H1 (cell line): ENCODE data around the gene SMYD4. TPM values are rescaled to one million over a fixed set of nuclear protein-coding genes. Genes with fewer than 3 reads are reported as not detected.

Experiments used
- CTCF ChIA-PET: fragments of 300-600 bp; sonication (Branson Sonifier 250); formaldehyde crosslinking; loops from one replicate; lab custom pipeline; 2021; ENCODE audit not compliant: partially characterized antibody; lab: Charles Lee
- POLR2A ChIA-PET: fragments of 300-600 bp; sonication (Branson Sonifier 250); formaldehyde crosslinking; loops from one replicate; lab custom pipeline; 2021; ENCODE audit warnings: inconsistent platforms; ENCODE audit not compliant: partially characterized antibody; lab: Charles Lee
- DNase-seq, 2 experiments: peaks; one replicate each; pipeline versions ENCODE4 v3.0.0 to v3.0.0-alpha.2; 2010 to 2022; ENCODE audit warnings: low spot score in 2 of 2, low read depth in 1 of 2, mixed read lengths in 1 of 2
- FAIRE-seq: peaks from 2 replicates; lab custom pipeline; 2011; peaks lifted over from hg19 to GRCh38; lab: Jason Lieb, UNC
- H2AFZ ChIP-seq: 2 replicates; pipeline ENCODE4 v1.8.1; 2012; ENCODE audit warnings: low read length, inconsistent platforms
- H2AK5ac ChIP-seq: 2 replicates; pipeline ENCODE4 v1.6.1; 2013; ENCODE audit warnings: low read depth, low read length
- H2BK120ac ChIP-seq: replicated peaks from 2 replicates; pipeline ENCODE3; 2013; ENCODE audit warnings: low read depth, low read length, inconsistent platforms
- H2BK12ac ChIP-seq: 2 replicates; pipeline ENCODE4 v1.6.1; 2013; ENCODE audit warnings: low read depth, low read length
- H2BK15ac ChIP-seq: 2 replicates; pipeline ENCODE4 v1.6.1; 2013; ENCODE audit warnings: low read length
- H2BK20ac ChIP-seq: 2 replicates; pipeline ENCODE4 v1.6.1; 2013; ENCODE audit warnings: low read length
- H2BK5ac ChIP-seq: 2 replicates; pipeline ENCODE4 v1.6.1; 2013; ENCODE audit warnings: low read depth, low read length
- H3K14ac ChIP-seq: 2 replicates; pipeline ENCODE4 v1.6.1; 2013; ENCODE audit warnings: inconsistent platforms; ENCODE audit not compliant: insufficient read length
- H3K18ac ChIP-seq: 2 replicates; pipeline ENCODE4 v1.6.1; 2013; ENCODE audit warnings: low read length; ENCODE audit errors: extremely low read depth
- H3K23ac ChIP-seq: 2 replicates; pipeline ENCODE4 v1.6.1; 2013; ENCODE audit warnings: inconsistent platforms; ENCODE audit not compliant: insufficient read length
- H3K23me2 ChIP-seq: 2 replicates; pipeline ENCODE4 v1.6.1; 2013; ENCODE audit warnings: low read depth, low read length
- H3K27ac ChIP-seq: 2 replicates; pipeline ENCODE4 v1.6.1; 2011; ENCODE audit warnings: low read depth, low read length, inconsistent platforms
- H3K27me3 ChIP-seq, 4 experiments: replicated peaks in 1 of 4; 1 replicate in 1 of 4; 2 replicates in 3 of 4; pipeline versions ENCODE4 v1.6.1 to v1.8.1; 2011 to 2013; ENCODE audit warnings: low read length in 3 of 4, mild to moderate bottlenecking in 3 of 4, inconsistent platforms in 2 of 4, mixed read lengths in 2 of 4, moderate library complexity in 1 of 4; ENCODE audit not compliant: control insufficient read depth in 3 of 4, insufficient read depth in 3 of 4; ENCODE audit errors: extremely low read depth in 1 of 4
- H3K36me3 ChIP-seq, 4 experiments: 2 replicates each; pipeline versions ENCODE4 v1.6.1 to v1.8.1; 2011 to 2013; ENCODE audit warnings: mild to moderate bottlenecking in 4 of 4, low read length in 3 of 4, moderate library complexity in 2 of 4, control low read depth in 1 of 4, inconsistent platforms in 1 of 4; ENCODE audit not compliant: insufficient read depth in 4 of 4, control insufficient read depth in 2 of 4
- H3K4ac ChIP-seq: replicated peaks from 2 replicates; pipeline ENCODE3; 2013; ENCODE audit warnings: low read length, low read depth, mixed read lengths, inconsistent platforms; ENCODE audit not compliant: insufficient read length
- H3K4me1 ChIP-seq, 4 experiments: replicated peaks in 1 of 4; 1 replicate in 1 of 4; 2 replicates in 3 of 4; pipeline versions ENCODE4 v1.6.1 to v1.8.1; 2011 to 2013; ENCODE audit warnings: low read length in 3 of 4, inconsistent platforms in 2 of 4, mixed read lengths in 1 of 4; ENCODE audit not compliant: insufficient read depth in 4 of 4, control insufficient read depth in 3 of 4
- H3K4me2 ChIP-seq, 2 experiments: 2 replicates each; pipeline versions ENCODE4 v1.6.1 to v1.8.1; 2011 to 2013; ENCODE audit warnings: low read depth in 2 of 2, low read length in 2 of 2, control low read depth in 1 of 2, inconsistent platforms in 1 of 2, mild to moderate bottlenecking in 1 of 2; ENCODE audit not compliant: insufficient read depth in 1 of 2
- H3K4me3 ChIP-seq, 4 experiments: fragments of 200-600, 300-600 bp in 1 of 4; sonication (generic), shearing (Covaris generic), sonication (Bioruptor Twin) in 1 of 4; 2 replicates each; pipeline versions ENCODE4 v1.5.1 to v1.8.1; 2011 to 2016; ENCODE audit warnings: low read length in 4 of 4, low read depth in 3 of 4, control low read depth in 2 of 4, inconsistent platforms in 2 of 4, mild to moderate bottlenecking in 2 of 4, mixed read lengths in 1 of 4, moderate library complexity in 1 of 4; ENCODE audit not compliant: insufficient read depth in 2 of 4; ENCODE audit errors: extremely low read depth in 1 of 4
- H3K56ac ChIP-seq: replicated peaks from 2 replicates; pipeline ENCODE3; 2013; ENCODE audit warnings: low read depth, mild to moderate bottlenecking, mixed read lengths, low read length, inconsistent platforms; ENCODE audit not compliant: insufficient read length
- H3K79me1 ChIP-seq: 2 replicates; pipeline ENCODE4 v1.6.1; 2013; ENCODE audit warnings: low read depth, low read length, control low read depth
- H3K79me2 ChIP-seq, 2 experiments: 2 replicates each; pipeline versions ENCODE4 v1.6.1 to v1.8.1; 2012 to 2013; ENCODE audit warnings: low read length in 2 of 2, mild to moderate bottlenecking in 2 of 2, inconsistent platforms in 1 of 2; ENCODE audit not compliant: insufficient read depth in 2 of 2, control insufficient read depth in 1 of 2
- H3K9ac ChIP-seq, 4 experiments: replicated peaks in 1 of 4; 1 replicate in 1 of 4; 2 replicates in 3 of 4; pipeline versions ENCODE4 v1.6.1 to v1.8.1; 2011 to 2013; ENCODE audit warnings: low read depth in 3 of 4, low read length in 3 of 4, control low read depth in 2 of 4, mild to moderate bottlenecking in 2 of 4, moderate library complexity in 2 of 4, inconsistent platforms in 1 of 4; ENCODE audit errors: extremely low read depth in 1 of 4
- H3K9me3 ChIP-seq, 2 experiments: 2 replicates each; pipeline versions ENCODE4 v1.6.1 to v1.8.1; 2012 to 2013; ENCODE audit warnings: mild to moderate bottlenecking in 2 of 2, moderate library complexity in 2 of 2, control low read depth in 1 of 2, inconsistent platforms in 1 of 2, low read depth in 1 of 2, low read length in 1 of 2, mixed read lengths in 1 of 2; ENCODE audit not compliant: insufficient read depth in 2 of 2
- H4K20me1 ChIP-seq, 2 experiments: replicated peaks in 1 of 2; 2 replicates each; pipeline versions ENCODE3 to v1.8.1; 2011 to 2013; ENCODE audit warnings: inconsistent platforms in 2 of 2, low read length in 2 of 2, mild to moderate bottlenecking in 1 of 2; ENCODE audit not compliant: insufficient read depth in 2 of 2, control insufficient read depth in 1 of 2
- H4K5ac ChIP-seq: 2 replicates; pipeline ENCODE4 v1.6.1; 2013; ENCODE audit warnings: low read length, low read depth, mixed read lengths, inconsistent platforms; ENCODE audit not compliant: insufficient read length
- H4K8ac ChIP-seq: 2 replicates; pipeline ENCODE4 v1.8.0; 2013; ENCODE audit warnings: mild to moderate bottlenecking, moderate library complexity, low read length, inconsistent platforms; ENCODE audit not compliant: insufficient read depth; ENCODE audit errors: extremely low read depth
- H4K91ac ChIP-seq: replicated peaks from 2 replicates; pipeline ENCODE3; 2013; ENCODE audit warnings: low read length, mixed read lengths, inconsistent platforms; ENCODE audit not compliant: insufficient read length
- SUZ12 ChIP-seq: fragments of 200-600 bp; sonication (generic); IDR thresholded peaks from 2 replicates; pipeline ENCODE4 v1.6.1; 2012; ENCODE audit warnings: mild to moderate bottlenecking, inconsistent platforms, low read length, moderate library complexity, mixed read lengths
- WGBS, 2 experiments: shearing (Covaris generic) in 1 of 2; methylation state at CpG; one replicate each; pipeline versions ENCODE4 v1.1.6 to v1.1.7; 2013 to 2015; ENCODE audit warnings: low lambda C conversion rate in 2 of 2, mixed read lengths in 2 of 2, inconsistent platforms in 1 of 2, low coverage in 1 of 2, missing lambda C conversion rate in 1 of 2; ENCODE audit not compliant: insufficient replicate concordance in 2 of 2, insufficient coverage in 1 of 2, insufficient read length in 1 of 2; ENCODE audit errors: extremely low coverage in 1 of 2, missing lambda C conversion rate in 1 of 2; 5-methylcytosine and 5-hydroxymethylcytosine counted together
- polyA plus RNA-seq, 7 experiments: library from polyadenylated mRNA; depleted of rRNA in 3 of 7; stranded (reverse) in 5 of 7; unstranded in 2 of 7; fragments of >200 nt in 5 of 7; fragments of 200-250 nt in 2 of 7; gene quantifications; 1 replicate in 5 of 7; 2 replicates in 1 of 7; 4 replicates in 1 of 7; pipeline versions ENCODE4 v1.2.1 to v1.2.3, GENCODE V29; 2011 to 2013; ENCODE audit warnings: missing spikeins in 2 of 7, mixed read lengths in 2 of 7
- total RNA-seq: library from RNA; stranded (reverse); fragmentation: NEBNext Ultra II Directional; extraction: Animal tissue kit (Norgen Biotek cat#: 25700); gene quantifications from 2 replicates; pipeline ENCODE4 v1.2.1, GENCODE V29; 2021

The SMYD4 gene
- total and polyA plus RNA-seq, 2 of the 8 experiments (the other 6 are each of a cell fraction or from before 2014, with no cell fraction given) = 10.5 to 23.4 TPM

DNA sequence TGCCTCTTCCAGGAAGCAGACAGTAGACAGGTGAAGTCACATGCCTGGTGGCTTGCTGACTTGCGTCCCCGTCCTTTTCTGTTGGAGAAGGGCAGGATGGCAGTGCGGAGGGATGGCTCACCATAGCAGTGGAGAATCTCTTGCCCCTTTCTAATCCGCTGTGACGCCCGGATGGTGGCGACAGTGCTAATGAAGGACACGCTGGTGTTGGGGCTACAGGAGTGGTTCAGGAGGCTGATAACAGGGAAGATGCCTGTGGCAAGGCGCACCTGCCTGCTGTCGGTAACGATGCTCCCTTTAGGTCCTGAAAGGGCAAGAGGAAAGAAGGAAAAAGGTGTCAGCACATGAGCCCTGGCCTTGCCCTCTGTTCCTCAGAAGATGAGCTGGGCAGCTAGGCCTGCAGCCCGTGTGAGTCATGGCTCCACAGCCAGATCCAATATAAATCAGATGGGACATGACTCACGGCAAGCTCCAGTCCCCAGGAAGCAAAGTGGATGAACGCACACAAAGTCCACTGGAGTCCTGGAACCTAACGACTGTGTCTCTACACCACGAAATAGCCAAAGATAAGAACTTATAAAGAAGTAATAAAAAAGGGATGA, 42.3 kb downstream of the SMYD4 start:
- Histone ChIP-seq H3K36me3 (peaks cover 6 to 31% (median 13%) of the 10 kb centered on the region in 4 experiments; a peak in 7 of 8 replicates), H3K56ac (no peak overlapping the region), H3K23me2 (no peaks in the 10 kb centered on the region), H3K79me1 (no peaks in the 10 kb centered on the region), H3K4me1 (no peaks in the 10 kb centered on the region), H3K14ac (no peak overlapping the region), H2BK5ac (no peak overlapping the region), H3K4ac (no peak overlapping the region), H3K27me3 (no peaks in the 10 kb centered on the region), H2AK5ac (no peak overlapping the region), H2BK20ac (no peak overlapping the region), H2AFZ (no peak overlapping the region), H3K27ac (no peak overlapping the region), H3K9me3 (no peaks in the 10 kb centered on the region), H2BK15ac (no peak overlapping the region), H4K5ac (no peak overlapping the region), H4K20me1 (peaks cover 2 to 3% of the 10 kb centered on the region in 2 experiments), H3K9ac (no peak overlapping the region), H3K23ac (no peak overlapping the region), H3K4me2 (no peak overlapping the region), H2BK120ac (no peak overlapping the region), H2BK12ac (no peak overlapping the region), H3K79me2 (no peaks in the 10 kb centered on the region), H4K8ac (no peak overlapping the region; the same call in 1 of the 2 replicates), H3K4me3 (no peak overlapping the region), H4K91ac (no peak overlapping the region), H3K18ac (no peak overlapping the region)
- POLR2A ChIA-PET = interaction anchor here (1.2 to 1.7 kb wide), 2 partner anchors 10 to 15 kb away, joined by 3 to 4 read pairs; no protein-coding TSS in a partner anchor
- DNase-seq = no peak
- FAIRE-seq = no peak
- WGBS, 2 experiments = 90% methylated on average over 16 of the region's 16 CpGs; no CpG with 5 or more reads in 1 of the 2 experiments
- CTCF ChIA-PET = interaction anchor here (1.6 kb wide), 1 partner anchor 66 kb away, joined by 7 read pairs; no protein-coding TSS in a partner anchor
- no peak for TF ChIP-seq SUZ12
